Stimulated activated CD8-positive, alpha-beta memory T cell treated with anti-CD3 and anti-CD28 coated beads, Interleukin-7, amount 100 ng/mL, for 48 hours (primary cell): ENCODE results near the gene LCN2.

ENCODE experiments used
- DNase-seq, 2 donors: peaks; one replicate each; pipeline ENCODE4 v3.0.0-alpha.2; 2020; ENCODE audit warnings: low read depth in 1 of 2; ENCODE audit errors: extremely low read depth in 1 of 2

LCN2 gene

GRCh38 chr9:128146591-128147120, 2.6 kb upstream of the LCN2 start:
- no peak for DNase-seq

DNA sequence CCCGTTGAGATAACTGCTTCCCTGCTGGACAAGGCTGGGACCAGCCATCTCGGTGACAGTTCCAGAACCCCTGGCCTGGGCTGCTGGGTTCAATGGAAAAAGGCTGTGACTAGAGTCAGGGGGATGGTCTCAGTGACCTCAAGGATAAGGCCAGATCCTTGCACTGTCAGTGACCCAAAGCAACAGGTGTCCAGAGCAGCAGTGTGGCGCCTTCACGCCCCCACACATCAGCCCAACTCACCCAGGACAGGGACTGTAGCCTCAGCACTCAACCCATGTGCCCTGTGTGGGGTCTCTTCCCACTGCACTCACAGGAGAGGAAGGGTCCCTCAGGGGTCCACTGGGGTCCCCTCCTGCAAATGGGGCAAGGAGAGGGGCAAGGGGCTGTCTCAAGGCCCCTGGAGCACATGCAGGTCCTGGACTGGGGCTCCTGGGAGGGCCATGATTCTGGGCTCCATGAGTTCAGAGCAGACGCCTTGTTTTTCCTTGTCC, 698 bp upstream of the LCN2 start:
- DNase-seq = no peak

DNA sequence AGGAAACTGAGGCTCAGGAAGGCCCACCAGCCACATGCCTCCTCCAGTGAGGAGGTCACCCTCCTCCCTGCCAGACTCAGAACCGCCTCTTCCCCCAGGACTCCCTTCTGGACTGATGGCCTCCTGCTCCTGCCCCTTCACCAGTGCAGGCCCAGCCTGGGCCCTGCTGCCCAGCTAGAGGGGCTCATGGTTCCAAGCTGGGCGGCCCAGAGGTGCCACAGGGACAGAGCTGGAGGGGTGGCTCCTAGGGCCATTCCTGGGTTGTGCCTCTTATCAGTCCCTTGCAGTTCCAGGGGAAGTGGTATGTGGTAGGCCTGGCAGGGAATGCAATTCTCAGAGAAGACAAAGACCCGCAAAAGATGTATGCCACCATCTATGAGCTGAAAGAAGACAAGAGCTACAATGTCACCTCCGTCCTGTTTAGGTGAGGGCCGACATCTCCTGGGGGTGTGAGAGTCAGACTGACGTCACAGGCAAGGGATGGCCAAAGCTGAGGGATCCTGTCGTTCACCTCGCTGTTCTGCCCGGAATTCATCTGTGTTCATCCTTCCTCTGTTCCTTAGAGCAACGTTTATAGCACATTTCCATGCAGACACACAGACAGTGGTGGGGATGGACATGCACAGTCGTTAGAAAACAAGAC, 819 bp downstream of the LCN2 start:
- no peak for DNase-seq

GRCh38 chr9:128150594-128151308, 1.5 kb downstream of the LCN2 start:
- no peak for DNase-seq

DNA sequence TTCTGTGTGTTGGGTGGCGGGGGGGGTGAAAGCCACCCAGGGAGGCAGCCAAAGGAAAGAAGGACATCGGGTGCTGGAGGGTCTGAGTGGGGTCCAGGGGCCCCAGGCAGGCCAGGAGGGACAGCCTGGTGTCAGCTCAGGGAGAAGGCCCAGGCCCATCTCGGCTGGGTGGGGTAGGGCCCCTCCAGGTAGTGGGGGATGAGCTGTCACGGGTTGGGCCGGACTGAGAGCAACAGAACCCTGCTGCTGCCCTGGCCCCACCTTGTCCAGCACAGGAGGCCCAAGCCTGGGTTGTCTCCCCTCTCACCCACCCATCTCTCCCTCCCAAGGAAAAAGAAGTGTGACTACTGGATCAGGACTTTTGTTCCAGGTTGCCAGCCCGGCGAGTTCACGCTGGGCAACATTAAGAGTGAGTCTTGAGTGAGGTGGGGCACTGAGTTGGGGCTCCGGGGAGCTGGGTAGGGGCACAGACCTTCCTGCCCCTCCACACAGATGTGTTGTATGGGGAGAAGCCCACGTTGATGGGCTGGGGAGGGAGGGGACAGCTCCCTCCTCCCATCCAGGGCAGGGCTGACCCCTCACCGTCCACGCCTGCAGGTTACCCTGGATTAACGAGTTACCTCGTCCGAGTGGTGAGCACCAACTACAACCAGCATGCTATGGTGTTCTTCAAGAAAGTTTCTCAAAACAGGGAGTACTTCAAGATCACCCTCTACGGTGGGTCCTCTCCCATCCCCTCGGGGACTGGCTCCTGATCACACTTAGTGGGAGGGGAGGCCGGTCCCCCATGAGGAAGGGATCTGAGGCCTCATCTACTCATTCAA, 2.3 kb downstream of the LCN2 start:
- DNase-seq = no peak

DNA sequence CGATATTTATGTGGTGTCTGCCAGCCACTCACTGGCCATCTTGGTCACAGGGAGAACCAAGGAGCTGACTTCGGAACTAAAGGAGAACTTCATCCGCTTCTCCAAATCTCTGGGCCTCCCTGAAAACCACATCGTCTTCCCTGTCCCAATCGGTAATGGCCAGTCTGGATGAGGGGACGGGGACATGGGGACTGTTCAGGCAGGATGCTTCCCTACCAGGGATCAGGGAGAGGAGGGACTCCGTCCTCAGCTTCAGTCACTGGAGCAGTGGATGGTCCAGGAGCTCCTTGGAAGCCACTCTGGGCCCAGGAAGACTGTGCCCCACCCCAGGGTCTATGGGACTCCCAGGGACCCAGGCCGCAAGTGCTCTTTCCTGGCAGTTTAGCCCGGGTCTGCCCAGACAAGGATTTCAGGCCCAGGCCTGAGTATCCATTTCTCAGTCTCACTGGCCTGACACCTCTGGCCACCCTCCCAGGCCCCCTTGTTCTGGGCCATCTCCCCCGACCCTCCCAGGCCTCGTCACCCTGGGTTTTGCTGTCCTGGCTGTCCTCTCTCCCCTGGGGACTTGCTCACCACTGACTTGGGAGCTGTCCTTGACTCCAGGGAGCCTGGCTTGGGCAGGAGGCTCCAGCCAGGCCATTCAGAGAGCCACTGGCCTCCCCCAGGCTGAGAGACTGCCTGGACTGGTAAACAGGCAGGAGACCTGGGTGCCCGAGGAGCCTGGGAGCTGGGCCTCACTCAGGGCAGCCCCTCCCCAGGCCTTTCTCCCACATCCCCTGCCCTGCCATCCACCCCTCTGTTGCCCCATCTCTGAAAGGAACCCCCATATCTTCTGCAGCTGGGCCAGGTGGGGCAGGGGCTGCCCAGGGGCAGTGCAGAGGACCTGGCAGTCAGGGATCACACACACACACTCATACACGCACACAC, 3.1 kb downstream of the LCN2 start:
- DNase-seq = no peak

DNA sequence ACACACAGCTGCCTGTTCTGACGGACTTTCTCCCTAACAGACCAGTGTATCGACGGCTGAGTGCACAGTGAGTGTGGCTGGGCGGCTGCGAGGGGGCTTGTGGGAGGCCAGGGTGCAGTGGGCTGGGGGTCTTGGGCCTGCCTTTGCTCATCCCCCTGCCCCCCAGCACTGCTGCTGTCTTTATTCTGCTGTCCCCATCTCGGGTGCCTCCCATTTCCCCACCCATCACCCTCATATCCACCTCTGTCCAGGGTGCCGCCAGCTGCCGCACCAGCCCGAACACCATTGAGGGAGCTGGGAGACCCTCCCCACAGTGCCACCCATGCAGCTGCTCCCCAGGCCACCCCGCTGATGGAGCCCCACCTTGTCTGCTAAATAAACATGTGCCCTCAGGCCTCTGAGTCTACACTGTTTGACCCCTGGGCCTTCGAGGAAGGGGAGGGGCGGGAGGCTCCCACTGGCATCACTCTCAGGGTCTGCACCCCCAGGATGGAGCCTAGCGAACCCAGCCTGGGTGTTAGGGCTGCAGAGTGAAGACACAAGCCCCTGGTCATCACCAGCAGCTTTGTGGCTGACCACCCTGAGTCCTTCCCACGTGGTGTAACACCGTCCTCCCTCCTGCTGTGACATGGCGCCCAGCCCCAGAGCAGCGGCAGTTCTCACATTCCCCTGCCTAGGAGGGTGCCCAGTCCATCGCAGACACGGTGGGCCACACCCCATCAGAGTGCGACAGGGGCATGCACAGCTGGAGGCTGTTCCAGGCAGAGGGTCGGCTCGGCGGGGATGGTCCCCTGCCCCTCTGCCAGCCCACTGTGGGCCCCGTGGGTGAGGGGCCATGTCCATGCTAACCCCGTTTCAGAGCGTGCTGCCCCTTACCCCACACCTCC, 4.0 kb downstream of the LCN2 start:
- DNase-seq = no peak

- DNase-seq = no peak
Measured at GRCh38 chr9:128153947-128154695, 4.9 kb downstream of the LCN2 start.

DNA sequence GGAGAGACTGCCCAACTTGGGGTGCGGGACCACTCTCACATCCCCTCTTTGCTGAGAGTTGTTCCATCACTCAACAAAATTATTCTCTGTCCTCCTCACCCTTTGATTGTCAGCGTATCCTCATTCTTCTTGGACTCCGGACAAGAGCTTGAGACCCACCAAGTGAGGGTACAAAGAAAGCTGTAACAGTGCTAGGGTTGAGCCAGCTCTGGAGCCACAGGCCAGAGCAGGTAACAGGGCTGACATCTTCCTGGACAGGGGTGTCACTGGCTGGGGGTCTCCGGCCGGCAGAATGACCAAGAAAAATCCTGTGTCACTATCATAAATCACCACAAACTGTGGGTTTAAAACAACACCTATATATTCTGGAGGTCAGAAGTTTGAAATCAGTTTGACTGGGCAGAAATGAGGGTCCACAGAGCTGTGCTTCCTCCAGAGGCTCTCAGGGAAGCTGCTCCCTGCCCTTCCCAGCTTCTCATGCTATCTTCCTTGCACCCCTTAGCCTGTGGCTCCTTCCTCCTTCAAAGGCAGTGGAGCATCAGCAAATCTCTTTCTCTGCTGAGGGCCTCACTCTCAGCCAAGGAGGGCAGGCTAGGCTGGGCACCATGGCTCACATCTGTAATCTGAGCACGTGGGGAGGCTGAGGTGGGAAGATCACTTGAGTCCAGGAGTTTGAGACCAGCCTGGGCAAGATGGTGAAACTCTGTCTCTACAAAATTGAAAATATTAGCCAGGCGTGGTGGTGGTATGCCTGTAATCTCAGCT, 6.7 kb downstream of the LCN2 start:
- no peak for DNase-seq

- DNase-seq = peak in 1 of 2 donors; percentile 5
Measured at GRCh38 chr9:128159522-128159783, 10.2 kb downstream of the LCN2 start.

DNA sequence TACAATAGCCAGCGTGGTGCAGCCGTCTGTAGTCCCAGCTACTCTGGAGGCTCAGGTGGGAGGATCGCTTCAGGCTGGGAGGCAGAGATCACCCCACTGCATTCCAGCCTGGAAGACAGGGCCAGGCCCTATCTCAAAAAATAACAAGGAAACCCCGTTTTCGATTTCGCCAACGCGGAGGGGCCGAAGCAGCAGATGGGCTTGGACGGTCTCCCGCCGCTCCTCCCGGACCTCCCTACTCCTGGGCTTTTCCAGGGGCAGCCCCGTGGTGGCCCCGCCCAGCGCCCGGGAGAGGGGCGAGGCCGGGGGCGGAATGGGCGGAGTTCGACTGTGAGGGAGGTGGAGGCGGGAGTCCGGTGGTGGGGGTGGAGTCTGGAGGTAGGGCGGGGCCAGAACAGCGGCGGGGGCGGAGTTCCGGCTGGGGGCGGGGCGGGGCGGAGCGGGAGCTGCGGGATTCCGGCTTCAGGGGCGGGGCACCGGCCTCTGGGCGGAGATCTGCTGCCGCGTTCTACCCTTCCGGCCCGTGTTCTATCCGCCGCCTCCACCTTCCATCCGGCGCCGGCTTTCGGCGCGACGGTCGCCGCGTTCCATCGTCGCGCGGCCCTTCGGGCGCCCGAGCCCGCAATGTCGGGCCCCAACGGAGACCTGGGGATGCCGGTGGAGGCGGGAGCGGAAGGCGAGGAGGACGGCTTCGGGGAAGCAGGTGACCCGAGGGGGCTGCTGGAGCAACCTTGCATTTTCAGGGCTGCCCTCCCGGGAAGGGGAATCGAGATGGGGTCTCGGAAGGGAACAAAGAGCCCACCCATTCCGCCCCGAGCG, 10.7 kb downstream of the LCN2 start, which contains the start of gene BBLN:
Gene BBLN (plus strand): TSS at position 482 of the 819 bp plus-strand sequence. CDS start 143 bp downstream, at position 625.
- peak; percentile 86 to 89 for DNase-seq

DNA sequence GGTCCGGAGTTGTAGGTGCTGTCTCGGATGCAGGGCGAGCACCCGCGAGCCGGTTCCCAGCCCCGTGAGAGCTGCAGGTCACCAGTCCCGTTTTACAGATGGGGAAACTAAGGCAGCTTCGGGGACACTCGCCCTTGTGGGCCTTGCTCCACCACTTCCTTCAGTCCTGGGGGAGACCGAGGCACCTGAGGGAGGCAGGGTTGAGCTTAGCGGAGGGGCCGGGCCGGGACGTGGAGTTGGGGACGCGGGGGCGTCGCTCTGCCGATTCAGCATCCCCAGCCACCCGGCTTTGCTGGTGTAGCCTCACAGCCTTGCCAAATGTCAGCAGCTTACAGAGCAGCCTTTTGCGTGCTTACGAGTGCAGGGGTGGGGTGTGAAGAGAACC, 11.3 kb downstream of the LCN2 start:
- DNase-seq = peak; percentile 27 to 47

- DNase-seq = no peak
Measured at GRCh38 chr9:128161215-128161902, 12.1 kb downstream of the LCN2 start.

GRCh38 chr9:128162215-128163026, 13.2 kb downstream of the LCN2 start:
- DNase-seq = no peak

DNA sequence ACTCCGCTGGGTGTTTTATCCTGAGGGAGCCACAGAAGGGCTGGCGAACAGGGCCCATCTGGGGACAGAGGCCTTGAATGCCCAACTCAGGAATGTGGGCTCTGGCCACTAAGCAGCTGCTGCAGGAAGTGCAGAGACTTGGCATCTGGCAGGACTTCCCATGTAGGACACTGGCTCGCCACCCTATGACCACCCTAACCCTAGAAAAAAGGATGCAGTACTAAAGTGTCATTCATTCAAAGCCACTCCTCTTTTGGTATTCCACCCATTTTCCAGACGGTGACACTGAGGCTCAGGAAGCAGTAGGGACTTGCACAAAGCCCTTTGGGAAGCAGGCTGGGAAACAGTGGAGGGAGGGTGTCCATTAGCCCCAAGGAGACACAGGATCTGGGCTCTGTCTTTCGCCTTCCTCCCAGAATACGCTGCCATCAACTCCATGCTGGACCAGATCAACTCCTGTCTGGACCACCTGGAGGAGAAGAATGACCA, 13.8 kb downstream of the LCN2 start:
- DNase-seq = no peak
